Measurements from ENCODE around the gene SNN. TPM values are rescaled to one million over a fixed set of nuclear protein-coding genes. Genes with fewer than 3 reads are reported as not detected.

Gene SNN
- total RNA-seq, 1 donor from 2014 or later = 4.4 TPM

DNA sequence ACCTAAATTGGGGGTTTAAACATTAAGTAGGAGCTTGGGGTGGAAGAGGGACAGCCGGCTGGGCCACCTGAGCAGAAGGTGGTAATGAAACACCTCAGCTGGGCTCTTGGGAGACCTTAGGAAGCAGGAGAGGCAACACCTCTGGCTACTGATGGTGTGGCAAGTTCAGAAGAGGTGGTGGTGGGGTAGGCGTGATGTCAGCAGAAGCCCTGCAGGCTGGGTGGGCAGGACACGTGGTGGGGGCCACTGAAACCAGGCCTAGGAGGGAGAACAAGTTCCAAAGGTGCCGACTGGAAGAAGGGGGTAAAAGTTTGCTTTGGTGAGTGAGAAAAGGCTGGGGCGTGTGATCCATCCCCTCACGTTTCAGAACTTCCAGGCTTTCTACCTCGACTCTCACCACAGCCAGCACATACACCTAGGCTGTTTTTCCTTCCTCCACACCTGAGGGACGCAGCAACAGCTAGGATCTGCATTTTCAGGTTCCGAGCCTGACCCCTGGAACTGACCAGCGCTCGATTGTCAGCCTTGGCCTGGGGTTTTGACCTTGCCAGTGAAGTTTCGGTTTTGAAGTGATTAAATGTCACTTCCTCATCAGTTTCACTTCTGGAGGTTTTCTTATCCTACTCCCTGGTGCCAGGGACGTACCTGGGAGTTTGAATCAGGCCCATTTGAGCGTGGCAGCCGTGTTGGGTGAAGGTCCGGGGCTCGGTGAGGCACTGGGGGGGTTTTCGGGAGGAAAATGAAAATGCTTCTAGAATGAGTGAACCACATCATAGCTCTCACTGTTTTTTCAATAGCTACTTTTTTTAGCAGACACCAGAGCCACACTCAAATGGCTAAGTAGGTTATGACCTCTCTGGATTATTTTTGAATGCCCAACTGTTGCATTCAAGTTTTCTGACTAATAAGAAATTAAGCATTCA lies 10.0 kb downstream of the SNN start:
- ATAC-seq = no peak
- DNase-seq (ENCODE audit: low spot score) = no peak

DNA sequence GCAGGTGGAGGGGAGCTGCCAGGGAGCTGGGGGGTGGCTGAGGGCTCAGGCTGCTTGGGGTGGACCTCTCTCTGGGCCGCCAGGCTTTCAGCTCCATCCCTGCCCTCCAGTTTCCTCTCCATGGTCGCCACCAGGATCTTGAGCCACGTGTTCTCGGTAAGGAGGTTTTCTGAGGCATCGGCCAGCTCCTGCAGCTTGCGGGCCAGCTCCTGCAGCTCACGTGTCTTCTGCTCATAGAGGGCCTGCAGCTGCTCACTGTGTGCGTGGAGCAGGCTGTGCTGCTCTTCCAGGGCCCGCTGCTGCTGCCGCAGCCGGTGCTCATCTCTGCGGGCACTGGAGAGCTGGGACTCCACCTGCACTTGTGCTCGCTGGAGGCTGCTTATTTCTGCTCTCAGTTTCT lies 11.0 kb downstream of the SNN start:
- DNase-seq (ENCODE audit: low spot score) (no peak), ATAC-seq (no peak)

DNA sequence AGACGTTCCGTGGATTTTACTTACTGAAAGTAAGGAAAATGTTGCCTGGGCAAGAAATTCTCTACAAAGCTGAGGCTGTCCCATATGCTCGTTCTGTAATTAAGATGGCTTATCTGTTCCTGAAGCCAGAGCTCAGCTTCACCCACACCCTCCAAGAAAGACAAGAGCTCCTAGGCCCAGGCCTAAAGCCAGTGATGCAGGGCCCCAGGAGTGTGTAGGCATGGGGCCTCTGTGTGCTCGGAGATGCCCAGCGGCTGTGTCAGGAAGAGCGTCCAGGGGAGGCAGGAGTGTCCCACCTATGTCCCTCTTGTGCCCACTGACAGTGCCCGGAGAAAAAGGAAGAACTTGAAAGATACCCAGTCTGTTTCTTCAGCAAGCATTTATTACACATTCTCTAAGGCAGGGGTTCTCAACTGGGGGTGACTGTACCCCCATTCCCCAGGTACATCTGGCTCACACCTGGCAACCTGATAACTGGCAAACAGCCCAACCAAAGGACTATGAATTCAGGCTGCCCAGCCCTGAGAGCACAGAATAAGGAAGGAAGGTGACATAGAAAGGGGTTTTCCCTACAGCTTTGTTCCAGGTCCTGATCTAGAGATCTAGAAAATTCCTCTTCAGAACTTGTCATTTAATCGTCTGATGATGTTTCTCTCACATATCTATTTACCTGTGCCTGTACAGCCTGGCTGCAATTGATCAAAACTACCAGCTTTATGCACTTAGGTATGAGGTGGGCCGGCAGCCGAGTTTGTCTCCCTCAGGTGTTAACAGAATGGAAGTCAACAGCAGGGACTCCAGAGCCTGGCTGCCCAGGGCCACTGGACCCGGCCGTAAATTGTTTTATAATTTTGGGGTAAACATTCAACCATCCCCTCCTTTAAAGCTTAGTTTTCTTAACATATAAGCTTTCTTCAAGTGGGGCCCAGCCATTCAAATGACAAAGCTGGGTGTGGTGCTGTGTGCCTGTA lies 12.0 kb downstream of the SNN start:
- ATAC-seq (no peak), DNase-seq (ENCODE audit: low spot score) (no peak)

DNA sequence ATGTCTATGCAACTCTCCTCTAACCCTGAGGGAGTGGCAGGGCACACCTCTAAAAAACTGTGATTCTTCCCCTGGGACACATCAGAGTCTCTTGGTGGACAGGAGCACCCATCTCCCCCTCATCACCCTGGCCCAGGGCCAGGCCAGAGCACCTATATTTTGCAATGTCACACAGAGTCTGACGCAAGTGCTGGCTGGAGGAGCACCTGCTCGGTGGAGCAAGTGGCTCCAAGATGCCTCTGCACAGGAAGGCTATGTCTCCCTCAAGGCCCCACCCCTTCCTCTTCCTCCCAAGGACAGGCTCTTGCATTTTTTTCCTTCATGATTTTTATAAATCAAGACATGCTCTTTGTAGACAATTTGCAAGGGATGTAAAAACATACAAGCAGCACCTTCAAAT lies 13.3 kb downstream of the SNN start:
- DNase-seq (ENCODE audit: low spot score) (no peak), ATAC-seq (peak; percentile 59)

DNA sequence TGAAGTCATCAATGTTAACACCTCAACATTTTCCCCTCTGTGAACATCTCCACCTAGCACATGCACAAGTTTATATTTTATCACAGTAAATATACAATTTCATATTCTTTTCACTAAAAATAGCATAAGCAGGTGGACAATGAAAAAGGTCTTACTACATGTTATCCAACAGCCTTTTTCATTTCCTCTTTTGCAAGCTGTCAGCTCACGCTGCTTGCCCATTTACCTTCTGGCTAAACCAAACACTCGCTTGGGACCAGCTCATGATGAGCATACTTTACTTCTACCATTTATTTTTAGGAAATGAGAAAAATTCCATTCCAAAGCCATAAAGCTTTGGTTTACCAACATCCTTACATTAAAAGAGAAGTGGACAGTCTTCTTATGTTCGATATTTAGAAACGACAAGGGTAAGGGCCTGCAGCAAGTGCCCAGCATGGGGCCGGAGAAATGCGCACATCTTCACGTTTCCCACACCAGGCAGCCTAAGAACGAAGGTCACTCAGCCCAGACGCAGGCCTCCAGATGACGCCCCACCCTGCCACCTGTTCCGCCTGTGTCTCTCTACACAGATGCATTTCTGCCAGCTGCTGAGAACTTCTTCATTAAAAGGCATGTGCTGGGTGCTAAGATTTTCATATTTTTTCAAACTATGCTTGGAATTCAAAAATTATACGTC lies 13.9 kb downstream of the SNN start:
- DNase-seq (ENCODE audit: low spot score) = no peak

DNA sequence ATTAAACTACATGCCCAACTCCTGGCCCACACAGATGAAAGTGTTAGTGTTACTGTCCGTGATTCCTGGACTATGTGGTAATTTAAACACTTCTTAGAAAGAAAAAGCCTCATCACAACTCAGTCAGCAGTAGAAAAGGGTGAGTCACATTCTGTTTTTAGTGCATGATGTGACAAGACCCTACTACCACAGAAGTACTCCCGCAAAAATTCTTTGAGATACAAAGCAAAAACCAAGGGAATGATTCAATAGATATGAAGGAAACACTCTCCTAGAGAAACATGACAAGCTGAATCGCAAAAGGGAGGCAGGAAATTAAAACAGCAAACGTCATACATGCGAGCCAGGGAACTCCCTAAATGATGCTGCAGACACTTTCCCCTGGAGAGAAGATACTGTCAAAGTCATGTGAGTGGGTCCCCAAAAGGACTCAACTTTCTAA lies 14.4 kb downstream of the SNN start:
- no peak for ATAC-seq
- no peak for DNase-seq (ENCODE audit: low spot score)

More for the DNA sequence above, 13.9 kb downstream of the SNN start:
- ATAC-seq = no peak

DNA sequence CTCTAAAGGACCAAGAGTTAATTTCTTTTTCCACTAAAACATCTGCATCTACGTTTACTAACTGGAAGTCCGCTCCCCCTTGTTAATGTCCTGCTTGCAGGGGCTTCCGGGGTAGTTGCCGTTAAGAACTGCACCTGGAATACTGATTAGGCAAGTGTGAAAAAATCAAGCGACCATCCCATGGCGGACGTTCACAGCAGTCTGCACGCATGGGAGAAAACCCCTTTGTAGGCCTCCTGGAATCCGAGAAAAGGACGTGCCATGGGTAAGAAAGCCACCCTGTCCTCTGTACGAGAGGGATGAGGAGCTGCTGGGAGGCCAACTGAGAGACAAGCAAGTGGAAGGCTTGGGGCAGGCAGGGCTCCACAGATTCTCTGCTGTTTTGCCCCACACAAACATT lies 14.9 kb downstream of the SNN start:
- ATAC-seq (no peak), DNase-seq (ENCODE audit: low spot score) (no peak)

DNA sequence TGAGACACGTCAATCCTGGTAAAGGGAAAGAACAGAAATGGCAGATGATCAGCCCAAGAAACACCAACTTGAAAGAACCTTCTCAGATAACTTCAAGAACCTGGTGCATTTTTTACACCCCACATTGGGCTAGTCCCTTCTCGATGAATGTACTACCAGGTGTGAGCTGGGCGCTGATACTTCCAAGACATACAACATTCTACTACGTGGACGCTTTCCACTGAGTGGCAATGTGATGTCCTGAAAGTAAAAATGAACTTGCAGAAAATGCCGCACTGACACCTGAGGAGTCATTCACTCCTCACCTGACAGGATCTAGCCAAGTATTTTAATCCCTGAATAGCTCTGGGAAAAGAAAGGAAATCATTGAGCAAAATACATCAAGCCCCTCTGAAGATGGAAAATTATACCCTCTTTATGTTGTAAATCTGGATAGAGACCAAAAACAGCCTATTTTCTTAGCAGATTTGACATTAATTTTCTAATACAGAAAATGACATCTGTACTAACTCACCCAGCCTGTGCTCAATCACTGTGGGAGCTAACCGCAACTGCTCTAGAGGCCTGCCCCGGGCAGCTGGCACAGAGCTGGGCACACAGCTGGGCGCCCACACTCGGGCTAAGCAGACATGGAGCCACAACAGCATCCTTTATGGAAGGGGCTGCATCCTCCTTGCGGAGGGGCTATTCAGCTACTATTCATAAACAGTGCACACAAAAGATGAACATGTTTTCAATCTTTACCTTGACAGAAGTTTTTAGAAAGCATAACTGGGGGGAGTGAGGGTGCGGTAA lies 16.2 kb downstream of the SNN start:
- DNase-seq (ENCODE audit: low spot score) = no peak
- ATAC-seq = no peak

DNA sequence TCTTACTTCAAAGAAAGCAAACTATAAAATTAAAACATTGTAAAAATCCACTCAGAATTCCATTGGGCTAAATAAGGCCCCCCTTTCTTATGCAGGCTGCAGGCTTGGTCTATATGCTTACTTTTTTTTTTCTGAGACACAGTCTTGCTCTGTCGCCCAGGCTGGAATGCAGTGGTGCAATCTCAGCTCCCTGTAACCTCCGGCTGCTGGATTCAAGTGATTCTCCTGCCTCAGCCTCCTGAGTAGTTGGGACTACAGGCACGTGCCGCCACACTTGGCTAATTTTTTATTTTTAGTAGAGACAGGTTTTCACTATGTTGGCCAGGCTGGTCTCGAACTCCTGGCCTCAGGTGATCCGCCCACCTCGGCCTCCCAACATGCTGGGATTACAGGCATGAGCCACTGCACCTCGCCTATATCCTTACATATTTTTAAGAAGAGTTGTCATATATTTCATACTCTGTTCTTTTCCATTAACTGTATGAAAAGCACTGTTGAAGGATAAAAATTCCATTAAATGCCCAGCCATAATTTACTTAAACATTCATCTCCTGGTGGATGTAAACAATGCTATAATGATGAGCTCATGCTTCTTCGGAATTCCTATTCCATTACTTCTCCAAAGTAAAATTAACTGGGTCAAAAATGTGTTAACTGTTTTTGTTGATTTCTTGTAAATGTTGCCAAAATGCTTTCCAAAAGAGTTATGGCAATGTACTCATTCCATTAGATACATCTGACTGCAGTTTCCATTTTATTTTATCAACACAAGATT lies 17.8 kb downstream of the SNN start:
- no peak for DNase-seq (ENCODE audit: low spot score)

DNA sequence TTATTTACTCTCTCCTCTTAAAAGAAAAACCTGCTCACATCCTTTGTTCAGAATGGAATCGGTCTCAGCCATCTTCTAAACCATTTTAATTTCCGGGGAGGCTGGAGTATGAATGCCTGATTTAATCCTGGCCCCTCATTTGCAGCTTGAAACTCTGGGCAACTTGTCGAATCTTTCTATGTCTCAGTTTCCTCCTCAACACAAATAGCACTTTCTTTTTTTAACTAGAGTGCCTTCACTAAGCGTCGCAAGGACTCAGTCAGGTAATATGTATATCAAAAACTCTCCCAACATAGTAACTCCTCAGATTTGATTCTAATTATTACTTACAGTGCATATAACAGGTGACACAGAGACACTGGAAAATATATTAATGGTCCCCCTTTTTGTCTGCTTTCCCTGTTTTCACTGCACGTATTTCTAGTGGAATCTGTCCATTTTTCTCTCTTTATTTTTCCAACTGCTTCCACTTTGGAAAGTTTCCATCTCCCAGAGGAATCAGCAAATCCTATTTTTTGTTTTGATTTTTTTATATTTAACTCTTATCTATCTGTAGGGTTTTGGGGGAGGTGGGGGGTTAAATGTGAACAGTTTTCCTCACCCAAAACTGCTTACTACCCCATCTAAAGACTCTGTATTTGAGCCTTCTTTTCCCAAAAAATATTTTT lies 18.6 kb downstream of the SNN start:
- ATAC-seq (no peak), DNase-seq (ENCODE audit: low spot score) (no peak)

More for the DNA sequence above, 17.8 kb downstream of the SNN start:
- ATAC-seq = no peak

DNA sequence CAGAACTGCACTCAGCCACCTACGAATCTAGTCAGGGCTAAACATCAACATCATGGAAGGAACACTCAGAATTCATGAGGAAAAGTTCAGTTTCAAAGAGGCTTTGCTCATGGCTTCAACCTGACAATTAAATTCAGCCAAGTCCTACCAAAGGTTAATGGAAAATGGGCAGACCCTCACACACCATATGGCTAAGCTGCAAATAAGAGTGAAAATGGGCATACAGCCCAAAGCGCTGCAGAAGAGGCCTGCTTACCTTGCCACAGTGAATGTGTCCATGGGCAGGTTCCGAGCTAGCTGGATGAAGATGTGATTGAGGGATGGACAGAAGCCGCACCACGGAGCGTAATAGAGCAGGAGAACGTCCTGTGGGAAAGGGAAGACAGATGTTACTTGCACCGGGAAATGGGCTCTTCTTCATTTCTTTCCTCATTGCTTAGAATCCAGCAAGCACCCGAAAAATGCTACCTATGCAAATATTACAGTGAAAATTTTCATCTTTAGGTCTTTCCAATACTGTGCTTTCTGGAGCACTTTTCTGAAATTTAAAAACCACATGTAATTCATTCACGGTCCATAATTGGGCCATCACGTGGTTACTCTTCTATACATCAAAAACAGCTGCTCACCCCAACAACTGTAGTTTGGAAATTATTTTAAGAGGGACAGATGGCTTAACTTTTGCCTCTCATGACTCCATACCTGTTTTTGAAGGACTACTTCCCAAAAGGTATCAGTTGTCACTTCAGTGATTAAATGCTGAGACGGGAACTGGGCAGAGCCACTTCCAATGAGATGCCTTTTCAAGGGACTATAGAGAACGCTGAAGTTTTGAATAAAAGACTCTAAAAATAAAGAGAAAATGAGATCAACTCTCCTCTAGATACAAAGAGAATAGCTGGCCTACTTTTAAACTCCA lies 19.6 kb downstream of the SNN start:
- DNase-seq (ENCODE audit: low spot score) = no peak

DNA sequence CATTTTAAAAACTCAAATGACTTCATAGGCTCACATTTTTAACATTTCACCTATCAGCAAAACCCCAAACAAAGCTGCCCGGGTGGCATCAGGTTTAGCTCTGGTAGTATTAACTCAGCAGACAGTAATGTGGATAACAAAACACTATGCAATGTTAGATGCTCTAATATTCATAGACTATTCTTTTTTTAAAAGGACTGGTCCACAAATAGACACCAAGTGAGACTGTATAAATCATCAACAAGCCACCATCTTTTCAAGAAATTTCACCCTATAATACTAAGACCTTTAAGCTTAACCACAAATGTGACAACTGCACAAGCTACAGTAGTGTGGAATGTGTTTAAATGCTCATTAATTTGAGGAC lies 20.2 kb downstream of the SNN start:
- DNase-seq (ENCODE audit: low spot score) (no peak), ATAC-seq (no peak)

More for the DNA sequence above, 19.6 kb downstream of the SNN start:
- no peak for ATAC-seq

DNA sequence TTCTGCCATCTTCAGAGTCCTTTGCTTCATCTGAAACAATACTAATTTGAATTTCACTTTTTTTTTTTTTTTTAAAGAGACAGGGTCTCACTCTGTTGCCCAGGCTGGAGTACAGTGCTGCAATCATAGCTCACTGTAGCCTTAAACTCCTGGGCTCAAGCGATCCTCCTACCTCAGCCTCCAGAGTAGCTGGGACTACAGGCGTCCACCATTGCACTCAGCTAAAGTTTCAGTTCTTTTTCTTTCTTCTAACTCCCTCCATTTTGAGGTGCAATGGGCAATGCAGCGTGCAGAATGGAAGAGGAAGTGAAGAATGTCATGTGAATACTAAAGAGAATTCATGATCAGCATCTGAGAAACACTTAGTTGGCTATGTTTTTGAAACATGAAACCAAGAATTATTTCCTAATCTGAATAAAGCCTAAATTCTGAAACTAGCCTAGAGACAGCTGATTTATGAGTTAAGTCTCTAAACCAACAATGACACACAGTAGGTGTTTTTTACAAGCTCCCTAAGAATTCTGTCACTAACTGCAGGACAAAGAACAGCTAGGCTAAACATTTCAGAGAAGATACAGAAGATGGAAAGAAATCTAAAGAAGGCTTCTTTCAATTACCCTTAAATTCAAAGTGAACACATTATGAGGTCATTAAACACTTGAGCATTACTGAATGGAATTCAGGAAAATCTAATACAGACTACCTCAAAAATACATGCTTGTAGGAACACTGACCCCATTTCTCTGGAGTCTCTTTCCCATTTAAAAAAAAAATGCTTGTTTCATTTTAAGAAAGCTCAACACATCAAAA lies 21.0 kb downstream of the SNN start:
- no peak for DNase-seq (ENCODE audit: low spot score)
- ATAC-seq = no peak

DNA sequence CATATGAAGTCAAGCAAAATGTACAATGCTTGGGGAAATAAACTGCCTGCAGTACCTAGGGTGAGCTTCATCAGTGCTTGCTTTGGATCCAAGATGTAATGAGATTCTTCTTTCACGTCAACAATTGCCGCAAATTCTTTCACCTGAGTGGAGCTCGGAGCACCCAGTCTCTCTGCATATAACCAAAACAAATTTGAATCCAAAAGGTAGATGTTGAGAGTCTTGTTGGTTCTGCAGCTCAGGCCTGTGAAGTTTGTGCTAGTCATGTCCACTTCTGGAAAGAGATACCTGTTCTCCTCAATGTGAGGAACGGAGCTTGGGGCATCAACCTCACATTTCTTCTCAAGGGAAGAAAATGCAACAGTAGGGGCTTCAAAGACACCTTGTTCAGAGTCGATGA lies 23.0 kb downstream of the SNN start:
- DNase-seq (ENCODE audit: low spot score) (no peak), ATAC-seq (no peak)

DNA sequence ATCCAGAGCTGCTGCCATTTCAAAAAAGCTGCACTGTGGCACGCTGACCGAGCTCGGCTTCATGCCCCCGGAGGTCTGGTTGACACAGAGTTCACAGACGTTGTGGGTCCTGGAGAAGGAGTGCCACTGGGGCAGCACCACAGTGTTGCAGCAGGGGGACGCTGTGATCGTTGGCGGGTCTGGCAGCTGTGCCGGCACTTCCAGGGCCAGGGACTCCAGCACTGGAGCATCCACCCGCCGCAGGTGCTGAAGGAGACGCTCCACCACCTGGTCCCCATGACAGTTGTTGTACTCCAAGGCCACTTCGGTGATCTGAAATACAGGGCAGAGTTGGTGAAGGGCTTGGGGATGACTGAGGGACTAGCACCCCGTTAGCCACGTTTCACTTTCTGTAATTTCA lies 23.5 kb downstream of the SNN start:
- peak; percentile 6 for ATAC-seq

DNA sequence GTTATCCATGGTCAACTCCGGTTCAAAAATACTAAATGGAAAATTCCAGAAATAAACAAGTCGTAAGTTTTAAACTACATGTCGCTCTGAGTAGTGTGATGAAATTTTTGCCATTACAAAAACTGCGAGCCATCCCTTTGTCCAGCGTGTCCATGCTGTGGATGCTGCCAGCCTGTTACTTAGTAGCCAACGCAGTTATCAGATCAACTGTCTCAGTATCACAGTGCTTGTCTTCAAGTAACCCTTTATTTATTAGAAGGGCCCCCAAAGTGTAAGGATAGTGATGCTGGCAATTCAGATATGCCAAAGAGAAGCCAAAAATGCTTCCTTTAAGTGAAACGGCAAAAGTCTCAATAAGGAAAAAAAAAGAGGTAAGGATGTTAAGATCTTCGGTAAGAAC lies 23.9 kb downstream of the SNN start:
- no peak for DNase-seq (ENCODE audit: low spot score)
- ATAC-seq = peak; percentile 19

More for the DNA sequence above, 23.5 kb downstream of the SNN start:
- no peak for DNase-seq (ENCODE audit: low spot score)

DNA sequence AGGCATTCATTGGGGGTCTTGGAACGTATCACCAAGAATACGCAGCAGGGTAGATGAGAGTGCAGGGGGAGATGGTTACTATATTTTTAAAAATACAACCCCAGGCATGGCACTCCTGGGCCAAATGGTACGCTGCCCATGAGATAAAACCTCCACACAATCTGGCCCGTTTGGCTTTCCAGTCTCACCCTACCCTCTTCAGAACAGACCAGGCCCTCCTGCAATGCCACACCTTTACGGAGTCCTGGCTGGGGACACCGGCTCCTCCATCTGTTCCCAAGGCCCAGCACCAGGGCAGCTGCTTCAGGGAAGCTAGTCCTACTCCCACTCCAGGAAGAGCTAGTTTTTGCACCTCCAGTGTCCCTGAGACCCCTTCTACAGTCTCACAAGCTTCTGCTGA lies 24.4 kb downstream of the SNN start:
- ATAC-seq = peak; percentile 15
- no peak for DNase-seq (ENCODE audit: low spot score)
